ENCODE measurements around the gene IL13.

DNA sequence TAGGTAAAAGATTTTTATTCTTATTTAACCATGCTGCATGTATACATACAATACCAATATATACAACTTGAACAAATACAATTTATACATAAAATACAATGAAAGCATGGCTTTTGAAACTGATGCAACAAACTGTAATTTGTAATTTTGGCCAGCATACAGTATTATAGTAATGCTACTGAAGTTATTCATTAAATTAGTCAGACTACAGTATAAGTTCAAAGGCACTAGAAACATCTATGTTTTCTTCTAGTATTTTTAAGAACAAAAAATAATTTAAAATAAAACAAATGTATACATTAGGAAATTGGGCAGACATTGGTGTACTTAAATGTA is 34.6 kb downstream of the IL13 start:
- TF ChIP-seq, protein P1, sequence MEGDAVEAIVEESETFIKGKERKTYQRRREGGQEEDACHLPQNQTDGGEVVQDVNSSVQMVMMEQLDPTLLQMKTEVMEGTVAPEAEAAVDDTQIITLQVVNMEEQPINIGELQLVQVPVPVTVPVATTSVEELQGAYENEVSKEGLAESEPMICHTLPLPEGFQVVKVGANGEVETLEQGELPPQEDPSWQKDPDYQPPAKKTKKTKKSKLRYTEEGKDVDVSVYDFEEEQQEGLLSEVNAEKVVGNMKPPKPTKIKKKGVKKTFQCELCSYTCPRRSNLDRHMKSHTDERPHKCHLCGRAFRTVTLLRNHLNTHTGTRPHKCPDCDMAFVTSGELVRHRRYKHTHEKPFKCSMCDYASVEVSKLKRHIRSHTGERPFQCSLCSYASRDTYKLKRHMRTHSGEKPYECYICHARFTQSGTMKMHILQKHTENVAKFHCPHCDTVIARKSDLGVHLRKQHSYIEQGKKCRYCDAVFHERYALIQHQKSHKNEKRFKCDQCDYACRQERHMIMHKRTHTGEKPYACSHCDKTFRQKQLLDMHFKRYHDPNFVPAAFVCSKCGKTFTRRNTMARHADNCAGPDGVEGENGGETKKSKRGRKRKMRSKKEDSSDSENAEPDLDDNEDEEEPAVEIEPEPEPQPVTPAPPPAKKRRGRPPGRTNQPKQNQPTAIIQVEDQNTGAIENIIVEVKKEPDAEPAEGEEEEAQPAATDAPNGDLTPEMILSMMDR (IDR thresholded peaks at IDR 0.05): no peak
- TF ChIP-seq POLR2A (IDR thresholded peaks at IDR 0.05): no peak

Measured in thyroid gland (tissue), 4 donors.